Measurements from ENCODE around the gene SIL1.

Gene SIL1

DNA sequence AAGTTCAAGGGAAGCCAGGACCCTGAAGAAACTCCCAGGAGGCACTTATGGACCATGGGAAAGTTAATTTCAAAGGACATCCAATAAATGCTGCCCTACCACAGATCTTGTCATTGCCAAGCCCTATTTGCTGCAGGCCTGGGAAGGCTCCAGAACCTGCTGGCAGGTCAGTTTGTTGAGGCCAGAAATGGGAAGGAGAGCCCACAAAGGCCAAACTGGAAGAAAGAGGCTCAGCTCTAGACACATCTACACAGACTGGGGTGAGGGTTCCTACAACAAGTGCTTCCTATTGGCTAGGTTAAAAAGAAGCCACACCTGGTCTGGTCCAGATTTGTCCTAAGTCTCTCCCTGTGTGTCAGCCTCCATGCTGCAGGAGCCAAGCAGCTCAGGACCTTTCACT is 94.4 kb downstream of the SIL1 start:
- TF ChIP-seq, protein P1, sequence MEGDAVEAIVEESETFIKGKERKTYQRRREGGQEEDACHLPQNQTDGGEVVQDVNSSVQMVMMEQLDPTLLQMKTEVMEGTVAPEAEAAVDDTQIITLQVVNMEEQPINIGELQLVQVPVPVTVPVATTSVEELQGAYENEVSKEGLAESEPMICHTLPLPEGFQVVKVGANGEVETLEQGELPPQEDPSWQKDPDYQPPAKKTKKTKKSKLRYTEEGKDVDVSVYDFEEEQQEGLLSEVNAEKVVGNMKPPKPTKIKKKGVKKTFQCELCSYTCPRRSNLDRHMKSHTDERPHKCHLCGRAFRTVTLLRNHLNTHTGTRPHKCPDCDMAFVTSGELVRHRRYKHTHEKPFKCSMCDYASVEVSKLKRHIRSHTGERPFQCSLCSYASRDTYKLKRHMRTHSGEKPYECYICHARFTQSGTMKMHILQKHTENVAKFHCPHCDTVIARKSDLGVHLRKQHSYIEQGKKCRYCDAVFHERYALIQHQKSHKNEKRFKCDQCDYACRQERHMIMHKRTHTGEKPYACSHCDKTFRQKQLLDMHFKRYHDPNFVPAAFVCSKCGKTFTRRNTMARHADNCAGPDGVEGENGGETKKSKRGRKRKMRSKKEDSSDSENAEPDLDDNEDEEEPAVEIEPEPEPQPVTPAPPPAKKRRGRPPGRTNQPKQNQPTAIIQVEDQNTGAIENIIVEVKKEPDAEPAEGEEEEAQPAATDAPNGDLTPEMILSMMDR (conservative IDR thresholded peaks at IDR 0.05), result no peak
- H3K27ac ChIP-seq, result no peak overlapping the region

DNA sequence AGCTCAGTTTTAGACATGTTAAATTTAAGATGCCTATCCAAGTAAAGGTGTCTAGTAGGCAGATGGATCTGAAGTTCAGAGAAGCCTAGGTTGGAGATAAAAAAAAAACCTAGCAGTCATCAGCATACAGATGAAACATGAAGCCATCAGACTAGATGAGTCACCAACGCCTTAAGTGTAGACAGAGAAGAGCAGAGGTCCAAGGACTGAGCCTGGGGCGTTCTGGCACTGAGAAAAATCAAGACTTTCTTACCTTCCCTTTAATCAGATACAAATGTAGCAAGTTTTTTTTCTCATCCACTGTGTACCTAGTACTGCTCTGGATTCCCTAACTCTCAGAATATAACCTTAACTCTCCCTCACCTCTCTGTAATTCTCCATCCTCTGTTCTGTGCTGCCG is 97.3 kb downstream of the SIL1 start:
- TF ChIP-seq, protein P1 (conservative IDR thresholded peaks at IDR 0.05), result no peak
- no peak overlapping the region for H3K27ac ChIP-seq

DNA sequence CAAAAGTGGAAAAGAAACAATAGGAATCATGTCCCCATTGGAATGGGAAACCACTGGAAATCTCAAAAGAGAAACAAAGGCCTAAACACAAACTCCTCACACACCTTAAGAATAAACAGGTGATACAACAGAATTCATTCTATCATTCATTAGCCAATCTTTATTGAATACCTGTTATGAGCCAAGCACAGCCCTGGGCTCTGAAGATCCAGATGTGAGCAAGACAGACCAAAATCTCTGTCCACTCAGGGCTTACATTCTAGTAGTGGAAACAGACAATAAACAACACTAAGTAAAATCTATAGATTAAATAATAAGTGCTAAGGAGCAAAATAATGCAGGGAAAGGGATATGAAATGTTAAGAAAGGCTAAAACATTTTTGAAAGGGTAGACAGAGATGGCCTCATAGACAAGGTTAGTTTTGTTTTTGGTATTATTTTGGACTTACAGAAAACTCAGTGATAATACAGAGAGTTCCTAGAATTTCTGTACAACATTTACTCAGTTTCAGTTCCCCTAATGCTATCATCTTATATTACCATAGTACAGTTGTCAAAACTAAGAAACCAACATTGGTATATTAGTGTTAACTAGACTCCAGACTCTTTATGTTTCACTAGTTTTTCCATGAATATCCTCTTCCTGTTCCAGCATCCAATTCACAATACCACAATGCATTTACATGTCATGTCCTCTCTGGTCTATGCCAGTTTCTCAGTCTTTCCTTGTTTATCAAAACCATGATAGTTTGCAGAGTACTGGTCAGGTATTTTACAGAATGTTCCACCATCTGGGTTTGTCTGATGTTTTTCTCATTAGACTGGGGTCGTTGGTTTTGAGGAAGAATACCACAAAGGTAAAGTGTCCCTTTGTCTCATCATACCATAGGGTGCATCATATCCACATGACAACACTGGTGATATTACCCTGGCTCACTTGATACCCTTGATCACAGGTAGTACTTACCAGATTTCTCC is 103.7 kb downstream of the SIL1 start:
- TF ChIP-seq, protein P1 (conservative IDR thresholded peaks at IDR 0.05), result no peak
- peak overlapping the region; percentile 74 for H3K27ac ChIP-seq

DNA sequence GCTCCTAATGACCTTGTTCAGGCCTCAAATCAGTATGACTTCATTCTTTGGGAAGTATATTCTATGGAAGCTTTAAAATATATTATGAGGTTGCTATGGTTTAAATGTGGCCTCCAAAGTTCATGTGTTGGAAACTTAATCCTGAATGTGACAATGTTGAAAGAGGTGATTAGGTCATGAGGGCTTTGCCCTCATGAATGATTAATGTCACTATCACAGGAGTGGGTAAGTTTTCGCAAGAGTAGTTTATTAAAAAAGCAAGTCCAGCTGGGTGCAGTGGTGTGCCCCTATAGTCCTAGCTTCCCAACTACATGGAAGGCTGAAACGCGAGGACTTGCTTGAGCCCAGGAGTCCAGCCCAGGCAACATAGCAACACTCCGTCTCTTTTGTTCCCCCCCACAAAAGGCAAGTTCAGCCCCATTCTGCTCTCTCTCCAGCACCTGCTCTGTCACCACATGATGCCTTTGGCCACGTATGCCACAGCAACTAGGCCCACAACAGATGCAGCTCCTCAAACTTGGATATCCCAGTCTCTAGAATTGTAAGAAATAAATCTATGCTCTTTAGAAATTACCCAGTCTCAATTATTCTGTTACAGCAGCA is 105.3 kb downstream of the SIL1 start:
- TF ChIP-seq, protein P1 (conservative IDR thresholded peaks at IDR 0.05), result no peak
- peak overlapping the region; percentile 74 for H3K27ac ChIP-seq

DNA sequence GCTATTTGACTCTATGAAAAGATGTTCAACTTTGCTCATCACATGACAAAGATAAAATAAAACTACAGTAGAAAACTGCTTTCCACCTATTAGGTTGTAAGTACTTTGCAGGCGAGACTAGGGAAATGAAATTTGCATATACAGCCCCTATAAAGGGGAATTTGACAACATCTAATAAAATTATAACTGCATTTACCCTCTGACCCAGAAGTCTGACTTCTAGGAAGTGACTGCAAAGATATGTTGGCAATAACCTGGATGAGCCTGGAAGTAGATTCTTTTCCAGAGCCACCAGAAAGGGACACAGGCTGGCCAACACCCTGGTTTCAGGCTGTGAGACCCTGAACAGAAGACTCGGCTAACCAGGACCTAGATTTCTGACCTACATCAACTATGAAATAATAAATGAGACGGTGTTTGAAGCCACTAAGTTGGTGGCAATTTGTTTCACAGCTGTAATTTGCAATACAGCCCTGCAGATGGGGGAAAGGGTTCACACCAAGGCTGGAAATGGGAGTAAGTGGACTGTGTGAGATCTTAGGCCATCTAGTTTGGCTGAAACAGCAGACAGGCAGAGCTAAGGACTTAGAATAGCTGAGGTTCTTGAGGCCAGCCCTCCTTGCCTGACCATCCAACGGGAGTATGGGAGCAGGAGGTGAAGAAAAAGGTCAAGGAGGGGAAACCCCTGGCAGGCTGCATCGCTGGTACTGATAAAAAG is 106.6 kb downstream of the SIL1 start:
- peak overlapping the region; percentile 13; the same call in 1 of the 2 replicates for H3K27ac ChIP-seq
- TF ChIP-seq, protein P1 (conservative IDR thresholded peaks at IDR 0.05), result peak; percentile 42

DNA sequence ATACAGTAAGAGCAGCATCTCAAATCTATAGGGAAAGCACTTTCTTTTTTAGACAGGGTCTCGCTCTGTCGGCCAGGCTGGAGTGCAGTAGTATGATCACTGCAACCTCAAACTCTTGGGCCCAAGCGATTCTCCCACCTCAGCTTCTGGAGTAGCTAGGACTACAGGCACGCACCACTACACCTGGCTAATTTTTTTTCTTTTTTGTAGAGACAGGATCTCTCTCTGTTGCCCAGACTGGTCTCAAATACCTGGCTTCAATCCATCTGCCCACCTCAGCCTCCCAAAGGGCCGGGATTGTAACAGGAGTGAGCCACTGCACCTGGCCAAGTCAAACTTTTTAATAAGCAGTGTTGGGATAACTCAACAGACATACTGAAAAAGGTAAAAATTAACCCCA is 107.6 kb downstream of the SIL1 start:
- TF ChIP-seq, protein P1 (conservative IDR thresholded peaks at IDR 0.05), result no peak
- H3K27ac ChIP-seq, result no peak overlapping the region

DNA sequence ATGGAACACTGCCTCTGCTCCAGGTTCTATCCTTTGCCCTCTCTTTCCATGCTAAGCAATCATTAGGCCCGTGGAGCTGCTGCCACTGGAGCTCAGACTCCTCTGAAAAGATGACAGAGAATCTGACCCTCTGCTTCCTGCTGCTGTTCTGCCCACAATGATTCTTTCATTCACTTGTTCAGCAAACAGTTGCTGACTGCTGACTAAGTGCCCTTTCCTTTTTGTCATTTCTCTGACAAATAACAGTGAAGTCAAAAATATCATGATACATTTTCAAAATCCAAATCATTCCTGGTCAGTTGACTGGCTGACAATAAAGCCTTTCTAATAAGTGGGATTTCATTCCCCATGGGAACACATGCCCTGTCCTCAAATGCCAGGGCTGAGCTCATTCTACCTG is 110.1 kb downstream of the SIL1 start:
- H3K27ac ChIP-seq, result no peak overlapping the region
- TF ChIP-seq, protein P1 (conservative IDR thresholded peaks at IDR 0.05), result no peak

All from VCaP (cell line).